GM12874 (cell line): ENCODE data around the gene LRRC41.

ENCODE experiments used
- TF ChIP-seq, protein P1 (sequence below): IDR thresholded peaks from 2 replicates; pipeline ENCODE4 v1.5.1; 2011; ENCODE audit warnings: low read depth, mild to moderate bottlenecking, control low read depth, low read length, moderate library complexity; ENCODE audit not compliant: insufficient read depth

Gene LRRC41

DNA sequence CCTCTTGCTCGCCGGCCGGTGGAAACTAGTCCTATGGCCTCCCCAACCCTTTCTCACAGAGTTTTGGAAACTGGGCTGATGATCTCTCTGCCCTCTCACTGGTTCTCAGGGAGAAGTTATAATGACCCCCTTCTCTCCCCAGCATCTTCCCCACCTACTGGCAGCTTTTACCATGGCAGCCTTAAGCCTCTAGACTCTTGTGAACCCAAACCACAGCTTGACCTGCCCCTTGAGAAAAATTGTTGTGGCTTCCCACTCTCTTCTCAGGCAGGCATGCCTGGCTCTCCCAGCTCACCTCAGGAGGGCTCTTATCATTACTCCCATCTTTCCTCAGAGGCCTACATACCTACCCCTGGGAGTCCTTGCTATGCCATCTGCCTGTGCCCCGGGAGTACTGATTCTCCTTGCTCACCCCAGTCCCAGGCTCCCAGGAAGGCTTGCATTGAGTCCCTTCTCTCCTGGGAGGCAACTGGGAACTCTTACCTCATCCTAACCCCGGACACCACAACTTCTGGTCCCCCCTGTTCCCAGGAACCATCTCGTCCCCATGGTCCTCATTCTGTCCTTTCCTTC is 38.8 kb upstream of the LRRC41 start:
- TF ChIP-seq, protein P1, sequence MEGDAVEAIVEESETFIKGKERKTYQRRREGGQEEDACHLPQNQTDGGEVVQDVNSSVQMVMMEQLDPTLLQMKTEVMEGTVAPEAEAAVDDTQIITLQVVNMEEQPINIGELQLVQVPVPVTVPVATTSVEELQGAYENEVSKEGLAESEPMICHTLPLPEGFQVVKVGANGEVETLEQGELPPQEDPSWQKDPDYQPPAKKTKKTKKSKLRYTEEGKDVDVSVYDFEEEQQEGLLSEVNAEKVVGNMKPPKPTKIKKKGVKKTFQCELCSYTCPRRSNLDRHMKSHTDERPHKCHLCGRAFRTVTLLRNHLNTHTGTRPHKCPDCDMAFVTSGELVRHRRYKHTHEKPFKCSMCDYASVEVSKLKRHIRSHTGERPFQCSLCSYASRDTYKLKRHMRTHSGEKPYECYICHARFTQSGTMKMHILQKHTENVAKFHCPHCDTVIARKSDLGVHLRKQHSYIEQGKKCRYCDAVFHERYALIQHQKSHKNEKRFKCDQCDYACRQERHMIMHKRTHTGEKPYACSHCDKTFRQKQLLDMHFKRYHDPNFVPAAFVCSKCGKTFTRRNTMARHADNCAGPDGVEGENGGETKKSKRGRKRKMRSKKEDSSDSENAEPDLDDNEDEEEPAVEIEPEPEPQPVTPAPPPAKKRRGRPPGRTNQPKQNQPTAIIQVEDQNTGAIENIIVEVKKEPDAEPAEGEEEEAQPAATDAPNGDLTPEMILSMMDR = peak; percentile 51

DNA sequence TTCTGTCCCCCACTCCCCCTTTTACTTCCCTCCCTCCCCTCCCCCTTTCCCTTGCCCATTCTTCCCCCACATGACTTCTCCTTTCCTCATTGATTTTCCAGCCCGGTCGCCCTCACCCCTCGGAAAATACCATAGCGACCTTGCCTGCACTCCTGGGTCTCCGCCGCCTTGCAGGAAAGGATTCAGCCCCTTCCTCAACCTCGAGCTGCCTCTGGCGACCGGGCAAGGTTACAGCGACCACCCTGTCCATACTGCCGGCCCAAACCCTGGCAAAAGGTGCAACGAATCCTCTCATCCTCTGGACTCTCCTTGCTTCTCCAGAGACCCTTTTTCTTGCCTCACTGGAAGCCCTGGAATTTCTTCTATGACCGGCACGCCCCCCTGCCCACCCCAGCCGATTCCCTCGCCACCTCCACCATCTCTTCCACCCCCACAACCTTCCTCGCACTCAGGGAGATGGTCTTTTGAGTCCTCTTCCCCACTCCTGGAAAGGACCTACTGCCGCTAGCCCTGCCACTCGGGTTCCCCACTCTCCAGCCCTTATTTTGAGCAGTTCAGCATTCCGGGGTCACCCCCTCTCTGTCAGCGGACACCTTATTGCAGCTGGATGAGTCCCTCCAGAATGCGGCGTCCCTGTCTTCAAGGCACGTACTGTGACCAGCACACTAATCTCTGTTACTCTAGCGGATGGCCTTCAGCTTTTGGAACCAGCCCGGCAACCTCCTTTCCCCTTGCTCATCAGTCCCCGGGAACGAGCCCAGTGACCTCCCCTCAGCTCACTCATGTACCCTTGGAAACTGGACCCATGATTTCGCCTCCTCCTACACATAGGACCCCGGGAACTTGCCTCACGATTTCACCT is 38.0 kb upstream of the LRRC41 start:
- TF ChIP-seq, protein P1 = no peak

- TF ChIP-seq, protein P1 = peak; percentile 94
Observed at GRCh38 chr1:46340404-46341221, 37.2 kb upstream of the LRRC41 start, which contains the start of gene NSUN4. Gene NSUN4, plus strand, starts transcription at chr1:46340807. Its CDS starts 20 bp downstream, at chr1:46340827.

DNA sequence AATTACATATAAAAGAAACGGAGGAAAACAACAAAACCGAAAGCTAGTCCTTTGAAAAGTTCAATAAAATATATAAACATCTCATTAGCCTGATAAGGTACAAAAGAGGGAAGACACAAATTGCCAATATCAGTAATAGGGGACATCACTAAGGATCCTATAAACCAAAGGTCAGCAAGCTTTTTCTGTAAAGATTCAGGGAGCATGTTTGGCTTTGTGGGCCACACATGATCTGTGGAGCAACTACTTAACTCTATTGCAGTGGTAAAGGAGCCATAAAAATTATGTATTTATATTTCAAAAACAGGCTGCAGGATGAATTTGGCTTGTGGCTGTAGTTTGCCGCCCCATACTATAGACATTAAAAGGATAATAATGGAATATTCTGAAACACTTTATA is 31.7 kb upstream of the LRRC41 start:
- TF ChIP-seq, protein P1 = no peak

- TF ChIP-seq, protein P1 = no peak
Observed at GRCh38 chr1:46334030-46334384, 30.6 kb upstream of the LRRC41 start.

GRCh38 chr1:46333300-46334029 is 30.0 kb upstream of the LRRC41 start:
- TF ChIP-seq, protein P1 = peak; percentile 35; the same call in 1 of the 2 replicates

GRCh38 chr1:46317323-46317722 is 13.9 kb upstream of the LRRC41 start:
- TF ChIP-seq, protein P1 = no peak
